Measurements from ENCODE around the gene SH3YL1. TPM values are rescaled to one million over a fixed set of nuclear protein-coding genes. Genes with fewer than 3 reads are reported as not detected.

SH3YL1 gene
- total RNA-seq, 1 donor from 2014 or later: 120 TPM

GRCh38 chr2:179886-180285, 83.9 kb downstream of the SH3YL1 start:
- TF ChIP-seq CTCF (IDR thresholded peaks at IDR 0.05; ENCODE audit: unreplicated experiment): no peak
- Mint-ChIP-seq H3K36me3 (ENCODE audit: insufficient read depth) (no peaks in the 10 kb centered on the region), H3K27ac (no peak overlapping the region), H3K27me3 (peaks cover 14% of the 10 kb centered on the region), H3K9me3 (ENCODE audit: low read depth) (peaks cover 11% of the 10 kb centered on the region), H3K4me1 (ENCODE audit: low read depth) (no peaks in the 10 kb centered on the region), H3K4me3 (ENCODE audit: low read depth) (no peak overlapping the region)
- DNase-seq (ENCODE audit: low spot score, unreplicated experiment): no peak

- H3K27ac Mint-ChIP-seq: no peak overlapping the region
- no peak for TF ChIP-seq CTCF (IDR thresholded peaks at IDR 0.05; ENCODE audit: unreplicated experiment)
- no peaks in the 10 kb centered on the region for H3K4me1 Mint-ChIP-seq (ENCODE audit: low read depth)
- no peaks in the 10 kb centered on the region for H3K36me3 Mint-ChIP-seq (ENCODE audit: insufficient read depth)
- H3K9me3 Mint-ChIP-seq (ENCODE audit: low read depth): no peaks in the 10 kb centered on the region
- no peak overlapping the region for H3K4me3 Mint-ChIP-seq (ENCODE audit: low read depth)
- peaks cover 15% of the 10 kb centered on the region for H3K27me3 Mint-ChIP-seq
- DNase-seq (ENCODE audit: low spot score, unreplicated experiment): no peak
These were observed 86.1 kb downstream of the SH3YL1 start for GRCh38 chr2:177733-178132.

- Mint-ChIP-seq H3K9me3 (ENCODE audit: low read depth) (no peaks in the 10 kb centered on the region), H3K36me3 (ENCODE audit: insufficient read depth) (no peaks in the 10 kb centered on the region), H3K27ac (no peak overlapping the region), H3K4me1 (ENCODE audit: low read depth) (no peaks in the 10 kb centered on the region), H3K27me3 (peaks cover 15% of the 10 kb centered on the region), H3K4me3 (ENCODE audit: low read depth) (no peak overlapping the region)
- DNase-seq (ENCODE audit: low spot score, unreplicated experiment): no peak
- no peak for TF ChIP-seq CTCF (IDR thresholded peaks at IDR 0.05; ENCODE audit: unreplicated experiment)
These were observed 86.9 kb downstream of the SH3YL1 start for GRCh38 chr2:176917-177316.

GRCh38 chr2:175880-176820, 87.7 kb downstream of the SH3YL1 start:
- no peak for DNase-seq (ENCODE audit: low spot score, unreplicated experiment)
- no peak overlapping the region for H3K4me3 Mint-ChIP-seq (ENCODE audit: low read depth)
- TF ChIP-seq CTCF (IDR thresholded peaks at IDR 0.05; ENCODE audit: unreplicated experiment): no peak
- H3K4me1 Mint-ChIP-seq (ENCODE audit: low read depth): no peaks in the 10 kb centered on the region
- H3K27me3 Mint-ChIP-seq: peaks cover 15% of the 10 kb centered on the region
- no peak overlapping the region for H3K27ac Mint-ChIP-seq
- H3K9me3 Mint-ChIP-seq (ENCODE audit: low read depth): no peaks in the 10 kb centered on the region
- H3K36me3 Mint-ChIP-seq (ENCODE audit: insufficient read depth): no peaks in the 10 kb centered on the region

GRCh38 chr2:175161-175786, 88.6 kb downstream of the SH3YL1 start:
- Mint-ChIP-seq H3K27me3 (peaks cover 15% of the 10 kb centered on the region), H3K9me3 (ENCODE audit: low read depth) (no peaks in the 10 kb centered on the region), H3K4me3 (ENCODE audit: low read depth) (no peak overlapping the region), H3K36me3 (ENCODE audit: insufficient read depth) (no peaks in the 10 kb centered on the region), H3K27ac (no peak overlapping the region), H3K4me1 (ENCODE audit: low read depth) (no peaks in the 10 kb centered on the region)
- no peak for DNase-seq (ENCODE audit: low spot score, unreplicated experiment)
- TF ChIP-seq CTCF (IDR thresholded peaks at IDR 0.05; ENCODE audit: unreplicated experiment): no peak

Measured in progenitor cell of endocrine pancreas (in vitro differentiated cells).